HG02763 (cell line): ENCODE data around the gene MRPL23.

Experiments used
- ATAC-seq: cut with Tn5 transposase; IDR thresholded peaks from one replicate; pipeline ENCODE4 v1.9.1; 2021; ENCODE audit warnings: mild to moderate bottlenecking, moderate library complexity; ENCODE audit not compliant: unreplicated experiment

MRPL23 gene

GRCh38 chr11:1988667-1989317 is 41.7 kb downstream of the MRPL23 start:
- no peak for ATAC-seq

- no peak for ATAC-seq
Measured at GRCh38 chr11:1989953-1990352, 42.8 kb downstream of the MRPL23 start.

GRCh38 chr11:1990872-1991578 is 43.9 kb downstream of the MRPL23 start:
- no peak for ATAC-seq

GRCh38 chr11:1992111-1992510 is 45.0 kb downstream of the MRPL23 start:
- no peak for ATAC-seq

- ATAC-seq: no peak
Measured at GRCh38 chr11:1994121-1994520, 47.0 kb downstream of the MRPL23 start.

- ATAC-seq: no peak
Measured at GRCh38 chr11:1997755-1998154, 50.6 kb downstream of the MRPL23 start, which contains the start of gene H19. TSS of gene H19 (minus strand) at chr11:1997842.

GRCh38 chr11:1998290-1998689 is 51.2 kb downstream of the MRPL23 start:
- ATAC-seq: no peak

- no peak for ATAC-seq
Measured at GRCh38 chr11:1998861-1999260, 51.7 kb downstream of the MRPL23 start.

- ATAC-seq: no peak
Measured at GRCh38 chr11:2002042-2002776, 55.1 kb downstream of the MRPL23 start.

GRCh38 chr11:2002807-2003206 is 55.7 kb downstream of the MRPL23 start:
- ATAC-seq: no peak

- ATAC-seq: no peak
Measured at GRCh38 chr11:2004466-2004865, 57.3 kb downstream of the MRPL23 start.
